Breast epithelium (tissue), 4 donors: ENCODE data around the gene MRFAP1. TPM values are rescaled to one million over a fixed set of nuclear protein-coding genes. Genes with fewer than 3 reads are reported as not detected.

ENCODE experiments used
- DNase-seq, 2 donors: peaks; one replicate each; pipeline ENCODE4 v3.0.0-alpha.2; 2019; ENCODE audit warnings: low spot score in 2 of 2
- H3K27ac ChIP-seq, 2 donors: fragments of 200-600 bp; sonication (generic) in 1 of 2; one replicate each; pipeline ENCODE4 v1.5.1; 2016 to 2019; ENCODE audit warnings: mild to moderate bottlenecking in 1 of 2
- H3K27me3 ChIP-seq, 2 donors: fragments of 200-600 bp; sonication (generic) in 1 of 2; one replicate each; pipeline versions ENCODE4 v1.5.1 to v1.6.0; 2017 to 2019; ENCODE audit warnings: control low read depth in 1 of 2, mild to moderate bottlenecking in 1 of 2
- H3K36me3 ChIP-seq: fragments of 200-600 bp; one replicate; pipeline ENCODE4 v1.5.1; 2019
- H3K4me1 ChIP-seq, 2 donors: fragments of 200-600 bp; sonication (generic); one replicate each; pipeline ENCODE4 v1.5.1; 2016 to 2019; ENCODE audit warnings: control low read depth in 1 of 2
- H3K4me3 ChIP-seq, 3 donors: fragments of 200-600 bp; sonication (generic); 1 replicate in 2 of 3; 2 replicates in 1 of 3; pipeline ENCODE4 v1.5.1; 2016 to 2019; ENCODE audit warnings: mild to moderate bottlenecking in 3 of 3, moderate library complexity in 2 of 3
- H3K9me3 ChIP-seq, 2 donors: fragments of 200-600 bp; sonication (generic) in 1 of 2; one replicate each; pipeline ENCODE4 v1.5.1; 2016 to 2019; ENCODE audit warnings: control low read depth in 1 of 2
- POLR2A ChIP-seq: fragments of 450-650 bp; IDR thresholded peaks from one replicate; pipeline ENCODE4 v1.6.1; 2016; ENCODE audit warnings: antibody characterized with exemption, mild to moderate bottlenecking, moderate library complexity
- POLR2AphosphoS5 ChIP-seq, 3 donors: sonication (generic); formaldehyde crosslinking; IDR thresholded peaks; one replicate each; pipeline ENCODE4 v1.6.1; 2017; ENCODE audit warnings: antibody characterized with exemption in 3 of 3
- intact Hi-C: fragments of 100-400 bp; cut with DNase I; formaldehyde crosslinking; loops from one replicate; pipeline ENCODE4 v1.15.1; 2023; ENCODE audit warnings: low total_unique reads
- total RNA-seq, 3 donors: library from RNA; depleted of rRNA; stranded (reverse); fragments of >200 nt; gene quantifications; one replicate each; pipeline ENCODE4 v1.1.0, GENCODE V29; 2016
- TF ChIP-seq, protein P1 (sequence below), 3 donors: fragments of 450-650 bp; IDR thresholded peaks; one replicate each; pipeline ENCODE4 v1.5.1; 2016 to 2017; ENCODE audit warnings: antibody characterized with exemption in 3 of 3, mild to moderate bottlenecking in 3 of 3, moderate library complexity in 3 of 3

The MRFAP1 gene
- total RNA-seq, 3 donors from 2014 or later: 119 to 172 (median 142) TPM

DNA sequence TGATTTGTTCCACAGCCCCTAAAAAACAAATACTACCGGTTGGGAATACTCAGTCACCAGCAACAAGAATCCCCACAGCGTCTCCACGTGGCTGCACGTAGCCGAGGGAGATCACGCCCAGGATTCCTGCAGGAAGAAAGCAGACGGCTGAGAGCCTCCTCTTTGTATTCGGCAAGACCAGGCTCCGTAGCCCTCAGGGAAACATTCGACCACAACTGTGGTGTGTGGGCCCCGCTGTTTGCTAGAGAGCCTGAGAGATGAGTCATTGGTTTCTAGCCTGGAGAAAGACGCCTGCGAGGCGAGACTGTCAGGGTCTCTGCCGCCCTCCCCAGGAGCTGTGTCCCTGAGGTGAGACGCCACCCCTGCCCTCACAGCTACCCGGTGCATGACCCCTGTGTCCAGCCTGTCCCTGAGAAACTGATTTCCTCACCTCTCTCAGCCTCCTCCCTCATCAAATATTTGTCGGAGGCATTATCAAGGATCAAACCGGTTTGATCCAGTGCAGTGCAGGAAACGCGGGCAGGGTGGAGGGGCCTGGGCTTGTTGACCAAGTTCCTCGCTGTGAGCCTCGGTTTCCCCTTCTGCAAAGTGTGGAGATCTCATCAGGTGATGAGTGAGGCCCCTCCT is 48.5 kb downstream of the MRFAP1 start:
- peak; percentile 82 to 83 for DNase-seq
- TF ChIP-seq POLR2AphosphoS5 (IDR thresholded peaks at IDR 0.05) (peak in 2 of 3 donors; percentile 28 to 34), POLR2A (no peak)
- no peaks in the 10 kb centered on the region for H3K36me3 ChIP-seq
- peaks cover 6 to 9% of the 10 kb centered on the region in 2 donors for H3K4me1 ChIP-seq
- peak overlapping the region; percentile 89 for H3K27ac ChIP-seq
- H3K9me3 ChIP-seq: no peaks in the 10 kb centered on the region
- peak overlapping the region in 2 of 3 donors; percentile 6 to 47 for H3K4me3 ChIP-seq
- no peaks in the 10 kb centered on the region for H3K27me3 ChIP-seq
- intact Hi-C loops: no loop called here

DNA sequence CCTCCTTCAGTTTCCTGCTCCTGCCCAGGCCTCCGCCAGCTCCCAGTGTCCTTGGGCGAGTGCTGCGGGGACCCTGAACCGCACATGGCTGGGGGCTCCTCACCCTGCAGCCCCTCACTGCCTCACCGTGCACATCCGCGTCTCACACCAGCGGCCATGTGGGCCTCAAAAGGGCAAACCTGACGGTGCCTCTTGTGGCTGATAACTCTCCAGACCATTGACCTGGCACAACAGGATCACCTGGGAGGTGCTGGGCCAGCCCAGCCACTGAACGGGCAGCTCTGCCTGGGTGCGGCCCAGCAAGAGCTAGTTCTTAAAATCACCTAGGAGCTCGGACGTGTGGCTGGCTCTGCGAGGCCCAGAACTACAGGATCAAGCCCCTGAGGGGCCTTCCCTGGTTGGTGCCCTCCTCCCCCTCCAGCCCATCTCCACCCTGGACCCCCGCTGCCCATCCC is 49.0 kb downstream of the MRFAP1 start:
- Histone ChIP-seq H3K4me3 (peak overlapping the region in 2 of 3 donors; percentile 6 to 47), H3K9me3 (no peaks in the 10 kb centered on the region), H3K27ac (peak overlapping the region; percentile 89), H3K27me3 (peaks cover 0 to 3% of the 10 kb centered on the region in 2 donors), H3K4me1 (peaks cover 6 to 9% of the 10 kb centered on the region in 2 donors), H3K36me3 (no peaks in the 10 kb centered on the region)
- no peak for DNase-seq
- intact Hi-C loops: no loop called here
- no peak for TF ChIP-seq POLR2A
- TF ChIP-seq POLR2AphosphoS5 (IDR thresholded peaks at IDR 0.05): no peak
- TF ChIP-seq, protein P1, sequence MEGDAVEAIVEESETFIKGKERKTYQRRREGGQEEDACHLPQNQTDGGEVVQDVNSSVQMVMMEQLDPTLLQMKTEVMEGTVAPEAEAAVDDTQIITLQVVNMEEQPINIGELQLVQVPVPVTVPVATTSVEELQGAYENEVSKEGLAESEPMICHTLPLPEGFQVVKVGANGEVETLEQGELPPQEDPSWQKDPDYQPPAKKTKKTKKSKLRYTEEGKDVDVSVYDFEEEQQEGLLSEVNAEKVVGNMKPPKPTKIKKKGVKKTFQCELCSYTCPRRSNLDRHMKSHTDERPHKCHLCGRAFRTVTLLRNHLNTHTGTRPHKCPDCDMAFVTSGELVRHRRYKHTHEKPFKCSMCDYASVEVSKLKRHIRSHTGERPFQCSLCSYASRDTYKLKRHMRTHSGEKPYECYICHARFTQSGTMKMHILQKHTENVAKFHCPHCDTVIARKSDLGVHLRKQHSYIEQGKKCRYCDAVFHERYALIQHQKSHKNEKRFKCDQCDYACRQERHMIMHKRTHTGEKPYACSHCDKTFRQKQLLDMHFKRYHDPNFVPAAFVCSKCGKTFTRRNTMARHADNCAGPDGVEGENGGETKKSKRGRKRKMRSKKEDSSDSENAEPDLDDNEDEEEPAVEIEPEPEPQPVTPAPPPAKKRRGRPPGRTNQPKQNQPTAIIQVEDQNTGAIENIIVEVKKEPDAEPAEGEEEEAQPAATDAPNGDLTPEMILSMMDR (IDR thresholded peaks at IDR 0.05): no peak

Other genes starting within 250 kb of the MRFAP1 start
- gene PPP2R2C, start 168.1 kb upstream of the MRFAP1 start, total RNA-seq: under 1 TPM; 0.16 to 0.66 (median 0.44) TPM
- gene MAN2B2, start 65.5 kb upstream of the MRFAP1 start, total RNA-seq: 10 to 100 TPM; 18.7 to 49.8 (median 19.6) TPM
- gene S100P, start 53.2 kb downstream of the MRFAP1 start, total RNA-seq: under 1 TPM in 2 of 3 donors, not detected in 1; 0.29 to 0.98 TPM
- gene MRFAP1L1, start 69.2 kb downstream of the MRFAP1 start, total RNA-seq: 10 to 100 TPM; 48.0 to 78.0 (median 70.1) TPM
- 10 to 100 TPM; 18.9 to 23.6 (median 19.8) TPM for gene BLOC1S4, start 75.5 kb downstream of the MRFAP1 start, total RNA-seq
- 10 to 100 TPM; 31.5 to 40.8 (median 31.7) TPM for gene KIAA0232, start 142.0 kb downstream of the MRFAP1 start, total RNA-seq